Measurements from ENCODE around the gene SEMA3E.
"Not testable (repeated sequence)": the region's sequence is repeated elsewhere in the genome, so short reads cannot be mapped to it uniquely, and the experiment has no call there.

Gene SEMA3E

DNA sequence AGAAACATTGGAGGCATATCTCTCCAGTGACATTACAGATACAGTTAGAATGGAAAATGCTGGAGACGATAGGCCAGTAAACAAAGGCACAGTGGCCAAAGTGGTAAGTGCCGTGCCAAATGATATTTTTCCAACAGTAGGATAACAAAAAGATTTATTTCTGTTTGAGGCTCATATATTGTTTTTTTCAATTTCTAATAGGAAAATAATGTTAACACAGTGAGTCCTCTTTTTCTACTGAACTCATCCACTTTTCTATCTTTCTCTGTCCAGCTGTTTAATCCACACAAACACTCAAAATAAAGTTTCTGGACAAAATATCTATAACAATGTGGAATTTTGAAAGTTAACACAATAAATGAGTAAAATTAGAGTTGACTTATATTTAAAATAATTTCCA, 201.3 kb downstream of the SEMA3E start:
- no peak for DNase-seq

DNA sequence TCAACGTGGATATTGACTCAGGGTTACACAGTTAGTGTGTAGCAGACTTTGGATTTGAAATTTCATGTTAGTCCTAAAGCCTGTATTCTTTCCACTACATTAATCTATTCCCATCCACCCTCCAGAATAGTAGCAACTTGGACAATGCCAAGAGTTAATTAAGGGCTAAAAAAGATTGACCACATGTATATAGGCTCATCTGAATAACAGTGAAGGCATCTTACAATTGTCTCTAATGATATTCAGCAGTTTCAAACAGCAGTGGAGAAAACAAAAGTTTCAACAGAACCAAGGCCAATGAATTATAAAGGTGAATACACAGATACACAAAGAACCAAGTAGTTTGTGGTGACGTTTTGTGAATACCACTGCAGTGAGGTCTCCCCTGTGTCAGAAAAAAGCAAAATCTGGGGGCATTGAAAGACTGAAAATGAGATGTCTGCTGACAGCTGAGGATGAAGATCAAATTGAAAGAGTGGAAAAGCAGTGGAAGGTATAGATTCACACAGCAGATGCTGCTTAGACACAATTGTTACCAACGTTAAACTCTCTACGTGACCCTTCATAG, 202.8 kb downstream of the SEMA3E start:
- no peak for DNase-seq

DNA sequence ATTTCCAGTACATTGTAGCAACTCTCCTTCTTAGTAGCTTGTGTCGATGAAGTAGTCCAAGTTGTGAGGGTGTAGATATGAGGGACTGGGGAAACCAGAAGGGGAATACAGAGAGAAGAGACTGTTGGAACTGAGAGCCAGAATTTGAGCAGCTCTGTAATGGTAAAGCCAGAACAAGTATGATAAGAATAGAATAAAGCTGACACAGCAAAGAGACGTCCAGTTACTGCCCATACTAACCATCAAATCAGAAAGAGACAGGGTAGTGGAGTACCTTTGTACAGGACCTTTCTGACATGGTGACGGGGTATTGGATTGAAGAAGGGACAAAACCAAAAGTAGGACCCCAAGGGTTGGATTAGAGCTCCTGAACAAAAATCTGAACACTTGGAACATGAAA, 206.0 kb downstream of the SEMA3E start:
- DNase-seq, result no peak

DNA sequence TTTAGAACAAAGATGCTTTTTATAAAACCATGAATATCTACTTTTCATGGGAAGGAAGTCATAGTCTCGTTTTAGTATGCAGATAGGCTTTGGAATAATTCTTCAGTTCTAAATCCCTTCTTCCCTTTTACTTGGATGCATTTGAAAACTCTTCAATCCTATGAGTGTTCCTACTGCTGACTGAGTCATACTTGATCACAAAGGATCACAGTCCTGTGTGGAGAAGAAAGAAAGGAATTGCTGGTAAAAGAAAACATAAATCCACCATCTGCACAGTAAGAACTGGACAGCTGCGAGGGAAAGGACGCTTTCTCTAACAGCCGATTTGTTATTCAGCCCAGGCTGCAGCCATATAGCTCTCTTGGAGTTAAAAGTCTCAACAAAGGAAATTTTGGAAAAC, 209.9 kb downstream of the SEMA3E start:
- no peak for DNase-seq

DNA sequence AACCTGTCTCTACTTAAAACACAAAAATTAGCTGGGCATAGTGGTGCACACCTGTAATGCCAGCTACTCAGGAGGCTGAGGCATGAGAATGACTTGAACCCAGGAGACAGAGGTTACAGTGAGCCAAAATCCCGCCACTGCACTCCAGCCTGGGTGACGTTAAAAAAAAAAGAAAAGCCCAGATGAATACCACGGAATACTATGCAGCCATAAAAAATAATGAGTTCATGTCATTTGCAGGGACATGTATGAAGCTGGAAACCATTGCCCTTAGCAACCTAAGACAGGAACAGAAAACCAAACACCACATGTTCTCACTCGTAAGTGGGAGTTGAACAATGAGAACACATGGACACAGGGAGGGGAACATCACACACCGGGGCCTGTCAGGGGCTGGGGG, 218.7 kb downstream of the SEMA3E start:
- DNase-seq, result not testable (repeated sequence)

DNA sequence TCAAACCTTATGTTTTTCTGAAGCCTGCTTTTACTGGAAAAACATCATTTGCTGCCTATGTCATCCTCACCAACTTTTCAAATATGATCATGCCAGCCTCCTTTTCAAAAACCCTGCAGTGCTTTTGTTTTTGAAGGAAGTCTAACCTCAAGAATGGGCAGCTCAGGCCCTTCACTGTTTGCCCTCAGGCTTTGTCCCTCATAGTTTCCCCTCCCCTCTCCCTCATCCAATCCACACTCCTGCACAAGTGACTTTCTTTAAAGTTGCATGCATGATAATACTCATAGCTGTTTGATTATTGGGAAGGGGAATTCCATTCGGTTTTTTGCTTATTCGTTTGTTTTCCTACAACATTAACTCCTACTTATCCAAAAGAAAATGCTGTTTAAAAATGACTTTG, 219.4 kb downstream of the SEMA3E start:
- no peak for DNase-seq

DNA sequence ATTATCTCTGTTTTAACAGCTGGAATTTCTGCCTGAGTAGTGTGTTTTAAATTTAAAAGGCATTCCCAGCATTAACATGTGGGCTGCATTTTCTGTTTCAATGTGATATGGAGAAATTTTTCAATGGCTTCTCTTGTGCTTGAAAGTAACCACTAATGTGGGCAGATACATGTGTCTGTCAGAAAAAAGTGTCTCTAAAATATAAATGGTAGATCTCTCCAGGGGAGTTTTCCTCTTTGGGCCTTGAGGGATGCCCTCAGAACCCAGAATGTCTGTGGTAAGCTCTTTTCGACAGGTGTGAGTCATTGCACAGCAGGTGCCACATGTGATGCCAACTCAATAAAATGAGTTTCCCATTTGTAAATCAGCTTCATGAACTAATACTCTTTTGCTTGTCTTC, 221.1 kb downstream of the SEMA3E start:
- DNase-seq, result peak; percentile 44

DNA sequence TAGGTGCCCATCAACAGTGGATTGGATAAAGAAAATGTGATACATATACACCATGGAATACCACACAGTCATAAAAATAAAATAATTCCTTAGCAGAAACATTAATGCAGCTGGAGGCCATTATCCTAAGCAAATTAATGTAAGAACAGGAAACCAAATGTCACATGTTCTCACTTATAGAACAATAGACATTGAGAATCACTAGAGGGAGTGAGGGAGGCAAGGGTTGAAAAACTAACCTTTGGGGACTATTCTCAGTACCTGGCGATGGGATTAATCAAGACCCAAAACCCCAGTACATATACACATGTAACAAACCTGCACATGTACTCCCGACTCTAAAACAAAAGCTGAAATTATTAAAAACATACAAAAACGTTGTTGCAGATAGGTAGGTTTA, 222.6 kb downstream of the SEMA3E start:
- DNase-seq, result no peak

DNA sequence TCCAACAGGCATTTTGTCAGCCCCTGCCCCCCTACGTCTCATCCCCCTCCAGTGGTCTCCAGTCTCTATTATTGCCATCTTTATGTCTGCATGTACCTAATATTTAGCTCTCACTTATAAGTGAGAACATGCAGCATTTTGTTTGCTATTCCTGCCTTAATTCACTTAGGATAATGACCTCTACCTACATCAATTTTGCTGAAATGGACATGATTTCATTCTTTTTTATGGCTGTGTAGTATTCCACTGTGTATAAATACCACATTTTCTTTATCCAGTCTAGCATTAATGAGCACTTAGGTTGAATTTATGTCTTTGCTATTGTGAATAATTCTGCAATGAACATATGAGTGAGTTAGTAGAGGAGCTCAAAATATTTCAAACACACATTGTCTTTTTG, 229.9 kb downstream of the SEMA3E start:
- DNase-seq, result no peak

DNA sequence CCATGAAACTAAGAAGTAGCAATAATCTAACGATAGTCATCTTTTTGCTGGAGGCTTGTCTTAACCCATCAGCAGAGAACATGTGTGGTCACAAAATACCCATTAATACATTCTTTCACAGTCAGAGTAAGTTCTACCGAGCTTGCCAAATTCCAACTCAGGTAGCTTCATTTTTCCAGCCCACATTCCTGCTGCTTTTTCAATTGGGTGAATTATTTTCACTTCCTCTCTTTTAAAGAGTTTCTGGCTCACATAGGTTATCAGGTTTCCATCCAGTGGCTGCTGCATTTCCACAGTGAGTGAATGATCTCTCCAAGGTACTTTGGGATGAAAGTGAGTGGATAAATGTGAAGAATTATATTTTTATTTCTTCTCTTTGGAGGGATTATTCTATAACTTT, 233.1 kb downstream of the SEMA3E start:
- DNase-seq, result no peak

DNA sequence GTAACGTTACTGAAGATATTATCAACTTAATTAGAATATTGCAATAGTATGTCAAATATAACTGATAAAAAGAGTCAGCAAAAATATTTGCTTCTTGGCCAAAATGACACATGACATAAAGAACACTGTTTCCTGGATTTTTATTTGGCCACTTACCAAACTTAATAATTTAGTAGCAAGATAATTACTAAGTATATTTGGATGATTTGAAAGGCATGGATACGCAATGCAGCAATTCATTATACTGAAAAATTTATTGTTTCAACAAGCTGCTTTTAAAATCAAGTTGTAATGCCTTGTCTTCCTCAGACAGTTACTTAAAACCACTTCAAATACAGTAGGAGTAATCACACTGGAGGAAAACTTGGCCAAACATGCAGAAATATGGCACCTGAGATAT, 234.0 kb downstream of the SEMA3E start:
- DNase-seq, result no peak

DNA sequence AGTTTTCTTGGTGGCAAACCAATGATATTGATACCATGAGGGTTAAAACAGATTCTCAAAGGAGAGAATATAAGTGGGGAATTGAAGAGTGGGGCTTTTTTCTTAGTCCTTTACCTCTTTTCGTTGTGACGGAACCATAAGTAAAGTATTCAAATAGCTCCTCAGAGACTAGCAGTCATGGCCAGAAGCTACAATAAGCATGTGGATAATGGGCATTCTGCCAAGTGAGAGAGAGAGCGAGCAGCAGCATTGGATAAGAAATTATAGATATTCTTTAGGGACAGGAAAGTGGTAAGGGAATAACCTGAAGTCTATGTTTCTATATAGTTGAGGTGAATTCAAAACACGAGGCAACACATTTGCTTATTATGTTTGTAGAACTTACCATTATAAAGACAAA, 235.1 kb downstream of the SEMA3E start:
- DNase-seq, result peak; percentile 9

DNA sequence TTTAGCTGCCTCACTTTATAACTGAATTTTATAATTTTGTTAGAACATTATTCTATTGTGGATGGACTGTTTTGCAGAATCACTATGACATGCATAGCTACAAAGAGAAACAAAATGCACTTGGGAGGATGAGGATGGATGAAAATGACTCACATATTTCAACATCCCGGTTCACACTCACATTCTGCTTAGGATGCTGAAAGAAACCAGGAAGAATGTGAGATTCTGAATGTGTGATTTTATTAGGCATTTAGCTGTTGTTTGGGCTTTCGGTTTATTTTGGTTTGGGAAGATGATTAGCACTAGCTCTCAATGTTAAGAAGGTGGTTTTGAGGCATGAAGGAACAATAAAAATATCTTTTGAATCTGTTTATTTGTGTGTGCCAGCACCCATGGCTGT, 235.5 kb downstream of the SEMA3E start:
- no peak for DNase-seq

DNA sequence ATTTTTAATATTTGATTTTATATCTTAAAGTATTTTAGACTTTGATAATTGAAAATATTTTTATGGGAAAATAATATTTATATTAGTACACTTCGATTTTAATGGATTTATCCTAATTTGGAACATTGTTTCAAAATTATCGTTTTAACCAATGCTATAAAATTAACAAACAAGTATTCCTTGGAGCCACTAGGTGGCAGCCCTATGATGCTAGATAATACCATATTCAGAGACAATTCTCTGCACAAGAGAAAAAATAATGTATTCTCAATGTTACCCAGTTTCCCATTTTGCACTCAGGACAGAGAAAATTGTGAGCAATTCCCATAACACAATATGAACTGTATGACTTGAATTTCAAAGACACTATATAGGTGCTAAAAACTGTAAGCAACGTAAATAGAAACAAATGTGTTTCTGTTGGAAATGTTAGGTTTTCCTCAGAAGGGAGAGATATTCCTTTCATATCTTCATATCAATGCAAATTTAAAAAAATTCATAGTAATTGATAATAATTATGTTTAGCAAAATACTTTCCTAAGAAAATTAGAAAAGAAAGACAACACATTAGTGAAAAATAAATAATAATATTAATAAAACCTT, 237.8 kb downstream of the SEMA3E start:
- DNase-seq, result peak; percentile 55

DNA sequence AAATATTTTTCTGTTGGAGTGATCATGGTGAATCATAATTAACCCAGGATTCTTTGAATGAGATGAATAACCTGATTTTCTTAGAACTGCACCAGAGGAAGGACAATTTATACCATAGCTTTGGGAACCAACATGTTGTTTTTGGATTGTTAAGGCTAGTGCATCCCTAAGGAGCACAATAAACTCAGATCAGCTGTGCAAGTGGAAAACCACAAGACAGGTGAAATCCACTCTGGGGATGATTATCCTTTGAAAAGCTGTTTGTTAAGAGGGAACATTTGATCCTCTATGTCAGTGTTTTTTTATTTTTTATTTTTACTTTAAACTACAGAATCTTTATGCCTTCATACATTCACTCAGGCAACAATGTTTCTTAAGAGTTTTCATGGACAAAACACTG, 254.2 kb downstream of the SEMA3E start:
- DNase-seq, result no peak

DNA sequence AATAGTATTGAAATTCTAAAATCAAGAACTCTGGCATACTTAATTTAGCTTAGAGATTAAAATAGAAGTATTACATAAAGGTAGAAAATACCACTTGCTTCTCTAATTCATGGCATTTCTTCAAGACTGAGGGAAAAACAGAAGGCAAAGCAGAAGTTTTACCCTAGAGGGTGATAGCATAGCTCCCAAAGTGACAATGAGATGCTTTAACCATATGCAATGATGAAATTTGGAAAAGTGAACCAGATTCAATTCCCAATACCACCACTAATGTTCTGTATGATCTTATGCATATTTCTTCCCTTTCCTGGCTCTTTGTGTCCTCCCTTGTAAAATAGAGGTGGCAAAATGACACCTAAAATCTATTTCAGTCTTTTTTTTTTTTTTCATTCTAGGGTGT, 260.5 kb downstream of the SEMA3E start:
- no peak for DNase-seq

DNA sequence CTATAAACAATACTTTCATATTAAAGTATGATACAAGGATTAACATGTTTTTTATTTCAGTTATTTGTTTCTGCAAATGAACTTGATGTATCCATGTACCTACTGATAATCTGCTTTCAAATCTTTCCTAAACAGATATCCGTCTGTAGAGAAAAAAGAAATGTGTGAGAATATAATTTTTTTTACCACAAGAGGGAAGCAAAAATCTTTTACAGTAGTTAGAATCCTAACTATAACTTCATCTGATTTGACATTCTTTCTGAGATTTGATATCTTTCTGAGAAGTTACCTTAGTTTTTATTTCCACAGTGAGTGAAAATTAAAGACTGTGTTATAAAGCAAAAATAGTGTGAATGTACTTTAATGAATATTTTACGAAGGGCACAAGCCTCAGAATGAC, 282.3 kb downstream of the SEMA3E start:
- no peak for DNase-seq

DNA sequence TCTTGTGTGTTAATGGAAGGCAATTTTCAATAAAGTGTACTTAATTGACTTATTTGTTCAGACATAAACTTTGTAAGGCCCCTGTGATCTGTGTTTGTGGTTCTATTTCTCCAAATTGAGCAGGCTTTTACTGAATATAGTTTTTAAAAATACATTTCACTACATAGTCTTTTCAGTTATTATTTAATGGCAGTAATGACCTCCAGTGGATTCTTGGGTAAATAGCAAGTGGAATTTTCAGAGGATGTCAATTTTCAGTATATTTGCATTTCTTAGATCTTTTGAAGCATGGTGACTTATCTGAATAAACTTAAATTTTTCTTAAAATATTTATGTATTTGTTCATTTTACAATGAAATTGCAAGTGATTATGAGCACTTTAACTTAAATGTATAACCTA, 283.2 kb downstream of the SEMA3E start:
- no peak for DNase-seq

DNA sequence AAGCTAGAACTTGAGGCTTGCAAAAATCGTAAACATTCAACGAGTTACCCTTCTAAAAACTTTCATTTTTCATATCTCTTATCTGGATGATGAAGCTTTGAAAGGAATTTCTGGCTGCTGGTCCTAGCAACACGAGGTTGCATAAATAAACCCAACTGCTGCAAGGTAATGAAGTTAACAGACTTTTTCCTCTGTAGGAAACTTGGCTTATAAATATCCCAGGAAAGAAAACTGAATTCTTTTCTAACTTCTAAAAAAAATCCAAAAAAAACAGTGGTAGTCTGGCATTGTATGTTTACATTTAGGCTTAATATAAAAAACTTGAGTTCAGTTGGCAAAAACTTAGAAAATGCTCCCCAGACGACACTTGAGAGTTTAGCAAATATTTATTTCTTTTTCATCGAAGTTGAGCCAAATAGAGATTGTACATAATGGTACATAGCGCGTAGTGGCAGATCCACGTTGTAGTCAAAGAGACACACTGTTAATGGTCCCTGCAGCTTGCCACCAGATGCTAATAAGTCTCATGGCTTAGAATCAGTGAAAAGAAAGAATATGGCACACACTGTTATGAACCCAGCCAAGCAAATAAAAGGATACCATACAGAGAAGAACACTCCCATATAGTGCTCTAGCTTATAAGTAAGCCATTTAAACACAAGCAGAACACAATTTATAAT, 285.9 kb downstream of the SEMA3E start:
- no peak for DNase-seq

DNA sequence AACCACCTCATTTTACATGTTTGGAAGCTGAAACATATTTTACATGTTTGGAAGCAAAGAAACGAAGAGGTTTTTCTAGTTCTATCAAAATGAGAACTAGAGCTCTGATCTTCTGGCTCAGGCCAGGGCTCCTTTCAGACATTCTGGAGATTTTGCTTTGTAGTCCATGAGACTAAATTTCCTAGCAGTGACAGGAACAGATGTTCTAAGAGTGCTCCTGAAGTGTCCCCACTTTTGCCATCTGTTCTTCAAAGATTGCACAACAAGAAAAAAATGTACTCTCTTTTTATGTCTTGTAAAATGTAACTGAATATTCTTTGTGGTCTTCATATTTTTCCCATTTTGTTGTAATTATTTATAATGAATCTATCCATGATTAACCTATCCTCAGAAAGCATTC, 289.8 kb downstream of the SEMA3E start:
- no peak for DNase-seq

DNA sequence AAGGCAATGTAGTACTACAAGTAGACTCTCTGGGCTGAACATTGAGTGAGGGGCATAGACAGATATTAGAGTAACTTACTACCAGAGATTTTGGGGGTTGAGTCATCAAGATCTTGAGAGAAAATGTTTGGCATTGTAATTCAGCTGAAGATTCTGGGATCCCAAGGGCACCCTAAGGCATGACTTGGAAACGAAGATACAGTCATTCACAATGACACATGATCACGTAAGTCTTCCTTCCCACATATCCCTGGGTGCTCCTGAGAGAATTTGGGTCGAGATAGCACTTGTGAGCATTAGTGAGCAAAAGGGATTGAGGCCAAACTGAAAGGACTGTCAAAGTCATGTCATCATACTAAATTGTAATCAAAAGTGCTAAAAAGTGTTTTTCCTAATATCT, 293.8 kb downstream of the SEMA3E start:
- no peak for DNase-seq

DNA sequence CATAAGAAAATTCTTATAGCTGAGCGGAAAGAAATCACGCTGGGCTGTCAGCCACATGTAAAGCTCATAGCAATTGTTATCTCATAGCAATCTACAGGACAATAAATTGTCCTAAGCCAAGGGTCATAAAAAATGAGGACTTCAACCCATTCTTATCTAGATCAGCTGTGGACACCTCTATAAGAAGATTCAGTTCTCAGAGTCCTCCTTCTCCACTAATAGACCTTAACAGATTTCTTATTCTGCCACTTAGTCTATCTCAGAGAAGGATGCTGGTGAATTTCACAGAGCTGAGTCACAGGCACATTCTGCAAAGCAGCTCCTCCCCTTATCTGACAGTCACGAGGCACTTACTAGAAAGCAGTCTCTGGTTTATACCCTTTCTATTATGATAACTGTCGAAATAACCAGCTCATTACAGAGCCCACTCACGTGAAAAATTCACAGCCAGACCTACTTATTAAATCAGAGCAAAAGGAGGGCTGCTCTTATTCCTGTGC, 300.9 kb downstream of the SEMA3E start:
- DNase-seq, result no peak

DNA sequence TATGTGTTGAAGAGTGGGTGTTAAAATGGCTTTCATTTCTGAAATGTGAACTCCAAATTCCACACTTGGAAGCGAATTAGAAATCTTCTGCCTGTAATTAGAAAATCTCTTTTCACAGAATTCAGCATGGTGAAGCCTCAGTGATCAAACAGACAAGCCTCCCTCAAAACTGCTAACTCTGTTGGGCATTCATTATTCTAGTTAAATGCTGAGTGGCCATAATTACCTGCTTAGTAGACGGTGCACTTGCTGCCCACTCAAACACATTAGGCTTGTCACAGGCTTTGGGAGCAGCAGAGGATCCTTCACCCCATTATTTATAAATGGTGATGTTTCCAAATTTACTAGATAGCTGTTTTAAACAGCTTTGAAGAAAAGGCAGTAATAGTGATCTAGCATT, 309.0 kb downstream of the SEMA3E start:
- no peak for DNase-seq

DNA sequence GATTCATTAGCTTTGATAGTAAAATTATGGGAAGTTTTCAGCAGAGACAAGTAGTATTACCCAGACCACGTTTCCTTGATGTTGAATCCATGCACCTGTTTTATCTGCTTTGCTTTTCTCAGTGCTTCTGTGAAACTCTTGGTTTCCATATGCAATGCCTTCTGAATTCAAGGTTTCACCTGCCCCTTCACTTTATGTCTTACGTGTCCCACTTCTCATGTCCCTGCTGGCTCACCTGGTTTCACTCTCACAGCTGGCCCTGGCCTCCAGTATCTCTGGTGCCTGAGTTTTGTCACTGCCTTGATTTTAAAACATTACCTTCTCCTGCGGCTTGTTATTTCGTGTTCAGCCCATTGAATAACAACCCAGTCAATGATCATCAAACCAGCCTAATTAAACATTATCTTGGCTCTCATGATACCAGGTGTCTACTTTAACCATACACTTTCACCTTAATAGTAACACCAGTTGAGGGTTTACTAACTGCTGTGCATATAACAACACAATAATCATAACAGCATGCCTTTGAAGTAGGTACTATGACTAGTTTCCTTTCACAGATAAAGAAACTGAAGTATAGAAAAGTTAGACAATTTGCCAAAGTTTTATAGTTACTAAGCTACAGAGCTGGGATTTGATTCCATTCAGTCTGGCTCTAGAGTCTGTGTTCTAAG, 310.5 kb downstream of the SEMA3E start:
- no peak for DNase-seq

All from NCI-H146 (cell line).